Upper lobe of left lung (tissue), 4 donors: ENCODE data around the gene OGDH.

Experiments used
- EP300 ChIP-seq, 4 donors: sonication (generic); formaldehyde crosslinking; IDR thresholded peaks; one replicate each; pipeline ENCODE4 v1.5.1; 2017; ENCODE audit warnings: antibody characterized with exemption in 4 of 4, control low read depth in 2 of 4
- POLR2A ChIP-seq, 4 donors: fragments of 450-650 bp; IDR thresholded peaks; one replicate each; pipeline ENCODE4 v1.5.1; 2016 to 2017; ENCODE audit warnings: antibody characterized with exemption in 4 of 4, mild to moderate bottlenecking in 2 of 4
- POLR2AphosphoS5 ChIP-seq, 2 donors: sonication (generic); formaldehyde crosslinking; IDR thresholded peaks; one replicate each; pipeline ENCODE4 v1.5.1; 2017; ENCODE audit warnings: antibody characterized with exemption in 2 of 2
- TF ChIP-seq, protein P1 (sequence below), 6 experiments: fragments of 450-650 bp in 4 of 6; fragments of 200-600 bp in 2 of 6; sonication (generic) in 2 of 6; IDR thresholded peaks; one replicate each; pipeline ENCODE4 v1.5.1; 2016 to 2019; ENCODE audit warnings: antibody characterized with exemption in 6 of 6

DNA sequence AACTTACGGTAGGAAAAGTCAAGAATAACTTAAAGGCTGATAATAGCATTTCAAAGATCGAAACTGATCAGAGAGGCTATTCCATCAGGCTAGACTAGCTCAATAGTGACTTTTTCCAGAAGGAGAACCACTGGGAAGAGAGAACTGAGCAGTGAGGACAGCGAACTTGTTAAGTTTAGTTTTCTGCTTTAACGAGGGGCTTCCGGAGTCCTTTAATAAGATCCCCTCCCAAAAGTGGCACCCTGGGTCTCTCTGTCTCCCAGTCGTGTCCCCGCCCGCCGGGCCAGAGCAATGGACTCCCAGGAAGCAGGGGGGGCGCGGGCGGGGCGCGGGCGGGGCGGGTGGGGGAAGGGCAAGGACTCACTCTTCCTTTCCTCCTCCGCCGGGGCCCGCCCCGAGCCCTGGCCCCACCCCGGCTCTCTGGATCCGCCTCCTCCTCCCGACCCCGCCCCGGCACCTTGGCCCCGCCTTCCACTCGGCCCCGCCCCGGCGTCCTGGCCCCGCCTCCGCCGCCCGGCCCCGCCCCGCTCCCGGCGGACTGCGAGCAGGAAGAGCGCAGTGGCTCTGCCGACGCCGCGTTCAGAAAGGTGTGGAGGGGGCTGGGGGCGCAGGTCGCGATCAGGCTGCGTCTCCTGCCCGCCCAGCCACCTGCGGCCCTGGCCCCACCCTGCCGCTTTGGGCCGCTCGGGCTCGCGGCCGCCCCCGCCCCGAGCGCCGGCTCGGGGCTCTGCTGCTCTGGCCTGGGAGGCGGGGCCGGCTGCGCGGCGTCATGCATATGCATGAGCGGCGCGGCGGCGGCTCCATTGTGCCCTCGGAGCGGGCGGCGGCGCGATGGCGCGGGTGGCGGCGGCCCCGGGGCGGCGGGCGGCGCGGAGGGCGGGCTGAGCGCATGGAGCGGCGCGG lies 141.9 kb downstream of the OGDH start, which contains the start of gene ZMIZ2:
- TF ChIP-seq, protein P1, sequence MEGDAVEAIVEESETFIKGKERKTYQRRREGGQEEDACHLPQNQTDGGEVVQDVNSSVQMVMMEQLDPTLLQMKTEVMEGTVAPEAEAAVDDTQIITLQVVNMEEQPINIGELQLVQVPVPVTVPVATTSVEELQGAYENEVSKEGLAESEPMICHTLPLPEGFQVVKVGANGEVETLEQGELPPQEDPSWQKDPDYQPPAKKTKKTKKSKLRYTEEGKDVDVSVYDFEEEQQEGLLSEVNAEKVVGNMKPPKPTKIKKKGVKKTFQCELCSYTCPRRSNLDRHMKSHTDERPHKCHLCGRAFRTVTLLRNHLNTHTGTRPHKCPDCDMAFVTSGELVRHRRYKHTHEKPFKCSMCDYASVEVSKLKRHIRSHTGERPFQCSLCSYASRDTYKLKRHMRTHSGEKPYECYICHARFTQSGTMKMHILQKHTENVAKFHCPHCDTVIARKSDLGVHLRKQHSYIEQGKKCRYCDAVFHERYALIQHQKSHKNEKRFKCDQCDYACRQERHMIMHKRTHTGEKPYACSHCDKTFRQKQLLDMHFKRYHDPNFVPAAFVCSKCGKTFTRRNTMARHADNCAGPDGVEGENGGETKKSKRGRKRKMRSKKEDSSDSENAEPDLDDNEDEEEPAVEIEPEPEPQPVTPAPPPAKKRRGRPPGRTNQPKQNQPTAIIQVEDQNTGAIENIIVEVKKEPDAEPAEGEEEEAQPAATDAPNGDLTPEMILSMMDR (IDR thresholded peaks at IDR 0.05): peak in 1 of 6 experiments; percentile 12
- TF ChIP-seq POLR2AphosphoS5 (IDR thresholded peaks at IDR 0.05) (peak; percentile 35 to 68), POLR2A (IDR thresholded peaks at IDR 0.05) (peak in 2 of 4 donors; percentile 52 to 81), EP300 (IDR thresholded peaks at IDR 0.05) (no peak)
